HUES6 (cell line): Measurements from ENCODE around the gene FER1L5.
"Not testable (repeated sequence)": the region's sequence is repeated elsewhere in the genome, so short reads cannot be mapped to it uniquely, and the experiment has no call there.

Experiments
- H3K27ac ChIP-seq: 2 replicates; pipeline ENCODE4 v1.7.0; 2013; ENCODE audit warnings: low read depth, mild to moderate bottlenecking, low read length, inconsistent platforms
- H3K27me3 ChIP-seq: 2 replicates; pipeline ENCODE4 v1.6.1; 2013; ENCODE audit warnings: low read length; ENCODE audit not compliant: control insufficient read depth, insufficient read depth
- H3K36me3 ChIP-seq: 2 replicates; pipeline ENCODE4 v1.6.1; 2013; ENCODE audit warnings: low read length; ENCODE audit not compliant: control insufficient read depth, insufficient read depth
- H3K4me1 ChIP-seq: 2 replicates; pipeline ENCODE4 v1.6.1; 2013; ENCODE audit warnings: low read length; ENCODE audit not compliant: control insufficient read depth, insufficient read depth
- H3K4me3 ChIP-seq: 2 replicates; pipeline ENCODE4 v1.5.1; 2013; ENCODE audit warnings: low read depth, low read length
- H3K9ac ChIP-seq: one replicate; pipeline ENCODE4 v1.6.1; 2013; ENCODE audit warnings: mild to moderate bottlenecking, low read length
- H3K9me3 ChIP-seq: 2 replicates; pipeline ENCODE4 v1.6.1; 2013; ENCODE audit warnings: low read depth, low read length; ENCODE audit not compliant: control insufficient read depth, insufficient read depth

FER1L5 gene

GRCh38 chr2:96637385-96638143 lies 5.0 kb upstream of the FER1L5 start:
- H3K27ac ChIP-seq: peak overlapping the region; percentile 34; the same call in 1 of the 2 replicates

GRCh38 chr2:96638144-96639121 lies 4.1 kb upstream of the FER1L5 start, which contains the start of gene KANSL3:
Gene KANSL3 (minus strand): TSS chr2:96638312. CDS start chr2:96637135, 1,177 bp downstream.
- H3K4me3 ChIP-seq: peak within 1 kb of the TSS; percentile 91
- H3K27ac ChIP-seq: peak within 1 kb of the TSS; percentile 34; the same call in 1 of the 2 replicates
- peak within 1 kb of the TSS; percentile 74 for H3K9ac ChIP-seq
- peaks cover 12% of the 10 kb centered on the region for H3K4me1 ChIP-seq
- no peaks in the 10 kb centered on the region for H3K27me3 ChIP-seq
- no peaks in the 10 kb centered on the region for H3K9me3 ChIP-seq
- peaks cover 25% of the 10 kb centered on the region for H3K36me3 ChIP-seq

More at GRCh38 chr2:96637385-96638143, 5.0 kb upstream of the FER1L5 start:
- Histone ChIP-seq H3K9ac (peak overlapping the region; percentile 74), H3K4me1 (peaks cover 10% of the 10 kb centered on the region), H3K36me3 (peaks cover 25% of the 10 kb centered on the region), H3K4me3 (peak overlapping the region; percentile 91), H3K9me3 (no peaks in the 10 kb centered on the region), H3K27me3 (no peaks in the 10 kb centered on the region)

- H3K4me3 ChIP-seq: no peak overlapping the region
- H3K27me3 ChIP-seq: no peaks in the 10 kb centered on the region
- no peak overlapping the region for H3K27ac ChIP-seq
- H3K9me3 ChIP-seq: no peaks in the 10 kb centered on the region
- H3K4me1 ChIP-seq: peaks cover under 1% of the 10 kb centered on the region; the same call in 1 of the 2 replicates
- H3K36me3 ChIP-seq: no peaks in the 10 kb centered on the region
- no peak overlapping the region for H3K9ac ChIP-seq
These were observed 5.1 kb downstream of the FER1L5 start for GRCh38 chr2:96647681-96648080.

- Histone ChIP-seq H3K9me3 (no peaks in the 10 kb centered on the region), H3K9ac (no peak overlapping the region), H3K36me3 (no peaks in the 10 kb centered on the region), H3K4me1 (no peaks in the 10 kb centered on the region), H3K4me3 (no peak overlapping the region), H3K27ac (no peak overlapping the region), H3K27me3 (no peaks in the 10 kb centered on the region)
These were observed 5.9 kb downstream of the FER1L5 start for GRCh38 chr2:96648306-96648930.

- Histone ChIP-seq H3K36me3 (no peaks in the 10 kb centered on the region), H3K9ac (no peak overlapping the region), H3K27ac (no peak overlapping the region), H3K9me3 (no peaks in the 10 kb centered on the region), H3K4me1 (no peaks in the 10 kb centered on the region), H3K27me3 (no peaks in the 10 kb centered on the region), H3K4me3 (no peak overlapping the region)
These were observed 6.8 kb downstream of the FER1L5 start for GRCh38 chr2:96649342-96649741.

GRCh38 chr2:96651793-96652192 lies 9.2 kb downstream of the FER1L5 start:
- Histone ChIP-seq H3K27ac (no peak overlapping the region), H3K9ac (no peak overlapping the region), H3K9me3 (no peaks in the 10 kb centered on the region), H3K36me3 (no peaks in the 10 kb centered on the region), H3K27me3 (no peaks in the 10 kb centered on the region), H3K4me3 (no peak overlapping the region), H3K4me1 (no peaks in the 10 kb centered on the region)

GRCh38 chr2:96654791-96655190 lies 12.2 kb downstream of the FER1L5 start:
- not testable (repeated sequence) for H3K36me3 ChIP-seq, H3K27me3 ChIP-seq, H3K4me1 ChIP-seq, H3K9ac ChIP-seq, H3K27ac ChIP-seq, H3K9me3 ChIP-seq, H3K4me3 ChIP-seq

GRCh38 chr2:96655526-96655925 lies 13.0 kb downstream of the FER1L5 start:
- Histone ChIP-seq H3K27ac (no peak overlapping the region), H3K4me1 (no peaks in the 10 kb centered on the region), H3K9ac (no peak overlapping the region), H3K36me3 (no peaks in the 10 kb centered on the region), H3K27me3 (no peaks in the 10 kb centered on the region), H3K9me3 (no peaks in the 10 kb centered on the region), H3K4me3 (no peak overlapping the region)

- Histone ChIP-seq H3K4me3 (no peak overlapping the region), H3K27me3 (no peaks in the 10 kb centered on the region), H3K36me3 (no peaks in the 10 kb centered on the region), H3K9ac (no peak overlapping the region), H3K9me3 (no peaks in the 10 kb centered on the region), H3K27ac (no peak overlapping the region), H3K4me1 (no peaks in the 10 kb centered on the region)
These were observed 14.0 kb downstream of the FER1L5 start for GRCh38 chr2:96656540-96656939.

GRCh38 chr2:96661324-96661723 lies 18.8 kb downstream of the FER1L5 start:
- Histone ChIP-seq H3K4me3 (no peak overlapping the region), H3K4me1 (no peaks in the 10 kb centered on the region), H3K27me3 (no peaks in the 10 kb centered on the region), H3K9me3 (peaks cover 6% of the 10 kb centered on the region; the same call in 1 of the 2 replicates), H3K9ac (no peak overlapping the region), H3K36me3 (no peaks in the 10 kb centered on the region), H3K27ac (no peak overlapping the region)
